Mammary epithelial cell (primary cell): ENCODE measurements around the gene PLEKHM3.

ENCODE experiments used
- EZH2 ChIP-seq: IDR thresholded peaks from 2 replicates; pipeline ENCODE4 v1.6.1; 2012; ENCODE audit warnings: low read length, inconsistent platforms, borderline replicate concordance
- TF ChIP-seq, protein P1 (sequence below), 2 donors: IDR thresholded peaks in 1 of 2; conservative IDR thresholded peaks in 1 of 2; 2 replicates each; pipeline ENCODE4 v1.5.1; 2011 to 2012; ENCODE audit warnings: inconsistent platforms in 2 of 2, low read length in 2 of 2, mild to moderate bottlenecking in 2 of 2, control low read depth in 1 of 2, low read depth in 1 of 2; ENCODE audit not compliant: insufficient read depth in 1 of 2; ENCODE audit errors: extremely low read depth in 1 of 2

DNA sequence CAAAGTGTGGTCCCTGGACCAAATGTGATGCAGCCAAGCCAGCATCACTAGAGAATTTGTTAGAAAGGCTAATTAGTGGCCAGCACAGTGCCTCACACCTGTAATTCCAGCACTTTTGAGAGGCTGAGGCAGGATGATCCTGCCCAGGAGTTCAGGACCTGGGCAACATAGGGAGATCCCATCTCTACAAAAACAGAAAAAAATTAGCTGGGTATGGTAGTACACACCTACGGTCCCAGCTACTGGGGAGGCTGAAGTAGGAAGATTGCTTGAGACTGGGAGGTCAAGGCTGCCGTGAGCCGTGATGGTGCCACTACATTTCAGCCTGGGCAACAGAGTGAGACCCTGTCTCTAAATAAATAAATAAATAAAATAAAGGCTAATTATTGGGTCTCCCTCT, 185.8 kb downstream of the PLEKHM3 start:
- TF ChIP-seq, protein P1, sequence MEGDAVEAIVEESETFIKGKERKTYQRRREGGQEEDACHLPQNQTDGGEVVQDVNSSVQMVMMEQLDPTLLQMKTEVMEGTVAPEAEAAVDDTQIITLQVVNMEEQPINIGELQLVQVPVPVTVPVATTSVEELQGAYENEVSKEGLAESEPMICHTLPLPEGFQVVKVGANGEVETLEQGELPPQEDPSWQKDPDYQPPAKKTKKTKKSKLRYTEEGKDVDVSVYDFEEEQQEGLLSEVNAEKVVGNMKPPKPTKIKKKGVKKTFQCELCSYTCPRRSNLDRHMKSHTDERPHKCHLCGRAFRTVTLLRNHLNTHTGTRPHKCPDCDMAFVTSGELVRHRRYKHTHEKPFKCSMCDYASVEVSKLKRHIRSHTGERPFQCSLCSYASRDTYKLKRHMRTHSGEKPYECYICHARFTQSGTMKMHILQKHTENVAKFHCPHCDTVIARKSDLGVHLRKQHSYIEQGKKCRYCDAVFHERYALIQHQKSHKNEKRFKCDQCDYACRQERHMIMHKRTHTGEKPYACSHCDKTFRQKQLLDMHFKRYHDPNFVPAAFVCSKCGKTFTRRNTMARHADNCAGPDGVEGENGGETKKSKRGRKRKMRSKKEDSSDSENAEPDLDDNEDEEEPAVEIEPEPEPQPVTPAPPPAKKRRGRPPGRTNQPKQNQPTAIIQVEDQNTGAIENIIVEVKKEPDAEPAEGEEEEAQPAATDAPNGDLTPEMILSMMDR (conservative IDR thresholded peaks at IDR 0.05 in 1 of 2, IDR thresholded peaks at IDR 0.05 in 1 of 2; ENCODE audit: extremely low read depth in 1 of 2, insufficient read depth in 1 of 2, low read depth in 1 of 2, low read length in 2 of 2), result no peak
- TF ChIP-seq EZH2, result no peak
